DOHH2 (cell line): ENCODE data around the gene COL6A5.

Experiments
- EZH2phosphoT487 ChIP-seq: fragments of 200-600 bp; sonication (generic); IDR thresholded peaks from 2 replicates; pipeline ENCODE4 v1.6.1; 2017; ENCODE audit warnings: borderline replicate concordance, mild to moderate bottlenecking, antibody characterized with exemption, low read length, moderate library complexity, mixed read lengths
- TF ChIP-seq, protein P1 (sequence below): fragments of 200-600 bp; sonication (generic); IDR thresholded peaks from one replicate; pipeline ENCODE4 v1.5.1; 2014; ENCODE audit warnings: antibody characterized with exemption, mild to moderate bottlenecking, low read depth, low read length; ENCODE audit not compliant: poor library complexity, severe bottlenecking

DNA sequence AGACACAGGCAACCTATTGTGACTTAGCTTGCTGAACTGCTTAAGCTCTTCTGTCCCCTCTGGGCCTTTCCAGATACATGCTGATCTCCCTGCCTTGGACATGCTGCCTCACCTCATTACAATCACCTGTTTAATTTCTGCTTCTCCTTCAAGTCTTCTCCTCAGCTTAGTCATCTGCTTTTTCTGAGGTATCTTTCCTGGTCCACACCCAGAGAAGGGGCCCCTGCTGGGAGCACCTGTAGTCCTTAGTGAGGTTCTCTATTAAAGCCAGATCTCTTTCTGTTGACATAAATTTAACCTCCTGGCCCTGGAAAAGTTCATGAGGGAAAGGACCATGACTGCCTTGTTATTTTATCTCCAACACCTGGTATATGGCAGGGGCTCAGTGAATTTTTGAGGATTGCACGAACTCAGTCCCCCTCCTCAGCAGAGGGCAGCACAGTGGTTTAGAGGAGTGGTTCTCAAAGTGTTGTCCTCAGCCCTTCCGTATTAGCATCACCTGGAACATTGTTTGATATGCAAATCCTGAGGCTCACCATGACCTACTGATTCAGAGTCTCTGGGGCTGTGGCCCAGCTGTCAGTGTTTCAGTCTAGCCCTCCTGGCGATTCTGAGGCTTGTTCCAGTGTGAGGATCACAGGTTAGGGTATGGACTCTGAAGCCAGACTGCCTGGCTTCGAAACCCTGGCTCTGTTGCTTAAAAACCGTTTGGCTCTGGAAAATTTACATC, 184.2 kb downstream of the COL6A5 start:
- TF ChIP-seq, protein P1, sequence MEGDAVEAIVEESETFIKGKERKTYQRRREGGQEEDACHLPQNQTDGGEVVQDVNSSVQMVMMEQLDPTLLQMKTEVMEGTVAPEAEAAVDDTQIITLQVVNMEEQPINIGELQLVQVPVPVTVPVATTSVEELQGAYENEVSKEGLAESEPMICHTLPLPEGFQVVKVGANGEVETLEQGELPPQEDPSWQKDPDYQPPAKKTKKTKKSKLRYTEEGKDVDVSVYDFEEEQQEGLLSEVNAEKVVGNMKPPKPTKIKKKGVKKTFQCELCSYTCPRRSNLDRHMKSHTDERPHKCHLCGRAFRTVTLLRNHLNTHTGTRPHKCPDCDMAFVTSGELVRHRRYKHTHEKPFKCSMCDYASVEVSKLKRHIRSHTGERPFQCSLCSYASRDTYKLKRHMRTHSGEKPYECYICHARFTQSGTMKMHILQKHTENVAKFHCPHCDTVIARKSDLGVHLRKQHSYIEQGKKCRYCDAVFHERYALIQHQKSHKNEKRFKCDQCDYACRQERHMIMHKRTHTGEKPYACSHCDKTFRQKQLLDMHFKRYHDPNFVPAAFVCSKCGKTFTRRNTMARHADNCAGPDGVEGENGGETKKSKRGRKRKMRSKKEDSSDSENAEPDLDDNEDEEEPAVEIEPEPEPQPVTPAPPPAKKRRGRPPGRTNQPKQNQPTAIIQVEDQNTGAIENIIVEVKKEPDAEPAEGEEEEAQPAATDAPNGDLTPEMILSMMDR, result peak; percentile 20
- no peak for TF ChIP-seq EZH2phosphoT487
